Measurements from ENCODE around the gene NTPCR. TPM values are rescaled to one million over a fixed set of nuclear protein-coding genes. Genes with fewer than 3 reads are reported as not detected.

The NTPCR gene
- total and polyA plus RNA-seq, 5 donors from 2014 or later, result 12.4 to 72.0 (median 47.6) TPM

DNA sequence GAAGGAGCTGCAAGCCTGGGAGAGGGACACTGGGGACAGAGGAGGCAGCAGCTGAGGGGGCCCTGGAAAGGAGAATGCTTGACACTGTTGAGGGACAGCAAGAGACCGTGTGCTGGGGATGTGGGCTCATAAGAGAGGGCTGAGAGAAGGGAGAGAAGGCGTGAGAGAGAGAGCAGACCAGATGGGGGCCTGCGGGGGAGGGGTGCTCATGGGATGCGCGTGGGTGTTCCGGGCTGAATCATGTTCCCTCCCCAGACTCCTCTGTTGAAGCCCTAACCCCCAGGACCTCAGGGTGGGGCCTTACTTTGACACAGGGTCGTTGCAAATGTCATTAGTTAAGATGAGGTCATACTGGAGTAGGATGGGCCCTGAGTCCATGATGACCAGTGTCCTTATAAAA, 40.8 kb downstream of the NTPCR start:
- H3K4me3 Mint-ChIP-seq, result no peak overlapping the region
- H3K36me3 Mint-ChIP-seq, result peaks cover 41% of the 10 kb centered on the region
- Histone ChIP-seq H3K27me3 (ENCODE audit: control insufficient read depth, insufficient read depth, low read length) (no peaks in the 10 kb centered on the region), H3K4me3 (ENCODE audit: low read depth, low read length) (no peak overlapping the region), H3K36me3 (ENCODE audit: control insufficient read depth, insufficient read depth, low read length) (peaks cover 24% of the 10 kb centered on the region), H3K9me3 (ENCODE audit: control insufficient read depth in 2 of 2, low read length in 2 of 2) (no peaks in the 10 kb centered on the region), H3K4me1 (ENCODE audit: control insufficient read depth, insufficient read depth, low read length, poor library complexity, severe bottlenecking) (no peaks in the 10 kb centered on the region), H3K27ac (ENCODE audit: insufficient read depth, low read length, poor library complexity, severe bottlenecking) (no peak overlapping the region)
- ATAC-seq (ENCODE audit: low read depth in 2 of 2) (no peak), DNase-seq (no peak)
- peaks cover 0 to 15% (median 4%) of the 10 kb centered on the region in 7 donors for H3K9me3 Mint-ChIP-seq
- H3K4me1 Mint-ChIP-seq, result no peaks in the 10 kb centered on the region
- peak overlapping the region in 2 of 3 donors; percentile 42 to 56 for H3K27ac Mint-ChIP-seq
- H3K27me3 Mint-ChIP-seq, result no peaks in the 10 kb centered on the region

DNA sequence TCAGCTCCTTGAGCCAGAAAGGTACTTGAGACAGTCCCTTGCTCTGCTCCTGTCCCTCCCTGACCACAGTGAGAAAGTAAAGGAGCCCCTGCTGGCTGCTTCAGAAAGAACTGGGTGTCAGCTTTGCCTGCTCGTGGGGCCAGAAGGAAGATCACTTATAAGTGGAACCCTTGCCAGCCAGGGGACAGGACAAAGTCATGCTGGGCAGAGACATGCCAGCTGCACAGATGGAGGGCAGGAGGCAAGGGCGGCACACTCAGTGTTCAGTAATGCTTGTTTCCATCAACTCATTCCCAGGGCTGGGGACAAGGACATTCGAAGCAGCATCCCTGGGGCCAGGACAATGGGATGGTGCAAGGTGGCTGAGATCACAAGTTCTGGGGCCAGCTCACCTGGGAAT, 41.8 kb downstream of the NTPCR start:
- ATAC-seq (ENCODE audit: low read depth in 2 of 2), result no peak
- Mint-ChIP-seq H3K4me1 (no peaks in the 10 kb centered on the region), H3K27me3 (no peaks in the 10 kb centered on the region)

DNA sequence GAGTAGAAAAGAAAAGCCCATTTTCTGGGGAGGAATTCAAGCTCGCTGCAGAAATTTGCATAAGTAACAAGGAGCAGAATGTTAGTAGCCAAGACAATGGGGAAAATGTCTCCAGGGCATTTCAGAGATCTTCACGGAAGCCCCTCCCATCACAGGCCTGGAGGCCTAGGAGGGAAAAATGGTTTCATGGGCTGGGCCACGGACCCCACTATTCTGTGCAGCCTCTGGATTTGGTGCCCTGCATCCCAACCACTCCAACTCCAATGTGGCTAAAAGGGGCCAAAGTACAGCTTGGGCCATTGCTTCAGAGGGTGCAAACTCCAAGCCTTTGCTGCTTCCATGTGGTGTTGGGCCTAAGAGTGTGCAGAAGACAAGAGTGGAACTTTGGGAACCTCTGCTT, 43.1 kb downstream of the NTPCR start:
- Mint-ChIP-seq H3K27ac (peak overlapping the region in 1 of 3 donors; percentile 67), H3K9me3 (peaks cover 0 to 15% (median 5%) of the 10 kb centered on the region in 7 donors), H3K4me3 (no peak overlapping the region), H3K4me1 (peaks cover 0 to 3% (median 0%) of the 10 kb centered on the region in 4 donors), H3K27me3 (no peaks in the 10 kb centered on the region), H3K36me3 (peaks cover 62% of the 10 kb centered on the region)
- H3K36me3 ChIP-seq (ENCODE audit: control insufficient read depth, insufficient read depth, low read length), result peaks cover 42% of the 10 kb centered on the region
- H3K4me3 ChIP-seq (ENCODE audit: low read depth, low read length), result no peak overlapping the region
- no peaks in the 10 kb centered on the region for H3K27me3 ChIP-seq (ENCODE audit: control insufficient read depth, insufficient read depth, low read length)
- H3K4me1 ChIP-seq (ENCODE audit: control insufficient read depth, insufficient read depth, low read length, poor library complexity, severe bottlenecking), result no peaks in the 10 kb centered on the region
- no peaks in the 10 kb centered on the region for H3K9me3 ChIP-seq (ENCODE audit: control insufficient read depth in 2 of 2, low read length in 2 of 2)
- H3K27ac ChIP-seq (ENCODE audit: insufficient read depth, low read length, poor library complexity, severe bottlenecking), result no peak overlapping the region
- DNase-seq, result no peak
- ATAC-seq (ENCODE audit: low read depth in 2 of 2), result no peak

More for the DNA sequence above, 41.8 kb downstream of the NTPCR start:
- Mint-ChIP-seq H3K36me3 (peaks cover 51% of the 10 kb centered on the region), H3K9me3 (peaks cover 0 to 15% (median 4%) of the 10 kb centered on the region in 7 donors), H3K4me3 (no peak overlapping the region), H3K27ac (peak overlapping the region in 1 of 3 donors; percentile 12)
- no peak overlapping the region for H3K27ac ChIP-seq (ENCODE audit: insufficient read depth, low read length, poor library complexity, severe bottlenecking)
- H3K27me3 ChIP-seq (ENCODE audit: control insufficient read depth, insufficient read depth, low read length), result no peaks in the 10 kb centered on the region
- no peak overlapping the region for H3K4me3 ChIP-seq (ENCODE audit: low read depth, low read length)
- peaks cover 29% of the 10 kb centered on the region for H3K36me3 ChIP-seq (ENCODE audit: control insufficient read depth, insufficient read depth, low read length)
- no peaks in the 10 kb centered on the region for H3K9me3 ChIP-seq (ENCODE audit: control insufficient read depth in 2 of 2, low read length in 2 of 2)
- no peak for DNase-seq
- no peaks in the 10 kb centered on the region for H3K4me1 ChIP-seq (ENCODE audit: control insufficient read depth, insufficient read depth, low read length, poor library complexity, severe bottlenecking)

DNA sequence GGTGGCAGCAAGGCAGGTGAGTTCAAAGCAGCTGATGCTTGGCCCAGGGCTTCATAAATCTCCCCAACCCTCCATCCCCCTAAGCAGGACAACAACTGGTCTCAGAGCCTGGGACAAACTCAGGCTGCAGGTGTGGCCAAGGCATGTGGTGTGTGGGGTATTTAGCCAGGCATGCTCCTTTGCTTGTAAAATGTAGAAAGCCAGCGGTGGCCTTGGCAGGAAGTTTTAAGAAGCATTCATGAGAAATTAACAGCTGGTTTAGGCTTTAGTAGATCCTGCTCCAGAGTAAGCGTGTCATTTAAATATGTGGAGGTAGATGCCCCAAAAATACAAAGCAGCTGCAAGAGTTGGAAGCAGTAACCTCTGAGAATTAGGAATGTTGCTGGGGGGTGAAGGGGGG, 44.8 kb downstream of the NTPCR start:
- Histone ChIP-seq H3K27ac (ENCODE audit: insufficient read depth, low read length, poor library complexity, severe bottlenecking) (no peak overlapping the region), H3K4me1 (ENCODE audit: control insufficient read depth, insufficient read depth, low read length, poor library complexity, severe bottlenecking) (no peaks in the 10 kb centered on the region), H3K4me3 (ENCODE audit: low read depth, low read length) (no peak overlapping the region), H3K27me3 (ENCODE audit: control insufficient read depth, insufficient read depth, low read length) (no peaks in the 10 kb centered on the region), H3K36me3 (ENCODE audit: control insufficient read depth, insufficient read depth, low read length) (peaks cover 48% of the 10 kb centered on the region), H3K9me3 (ENCODE audit: control insufficient read depth in 2 of 2, low read length in 2 of 2) (no peaks in the 10 kb centered on the region)
- Mint-ChIP-seq H3K27me3 (no peaks in the 10 kb centered on the region), H3K27ac (no peak overlapping the region), H3K4me1 (peaks cover 0 to 3% (median 0%) of the 10 kb centered on the region in 4 donors), H3K36me3 (peaks cover 72% of the 10 kb centered on the region), H3K9me3 (peaks cover 0 to 15% (median 5%) of the 10 kb centered on the region in 7 donors), H3K4me3 (no peak overlapping the region)
- DNase-seq (no peak), ATAC-seq (ENCODE audit: low read depth in 2 of 2) (no peak)

DNA sequence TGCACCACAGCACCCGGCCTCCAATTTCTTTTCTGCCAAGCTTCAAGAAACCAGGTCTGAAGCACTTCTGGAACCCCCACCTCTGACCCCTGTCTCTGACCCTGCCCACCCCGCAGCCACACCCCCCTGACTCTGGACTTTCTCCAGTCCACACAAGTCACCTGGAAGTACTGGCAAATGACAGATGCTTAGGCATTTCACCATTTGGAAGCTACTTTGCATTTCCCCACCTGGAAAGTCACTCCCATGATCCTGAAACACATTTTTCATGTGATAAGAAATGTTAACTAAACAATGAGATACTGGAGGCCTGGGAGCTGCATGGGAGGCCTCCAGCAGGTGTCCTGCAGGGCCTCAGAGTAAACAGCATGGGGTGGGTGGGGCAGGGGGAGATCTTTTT, 45.7 kb downstream of the NTPCR start:
- Histone ChIP-seq H3K27me3 (ENCODE audit: control insufficient read depth, insufficient read depth, low read length) (no peaks in the 10 kb centered on the region), H3K9me3 (ENCODE audit: control insufficient read depth in 2 of 2, low read length in 2 of 2) (no peaks in the 10 kb centered on the region), H3K27ac (ENCODE audit: insufficient read depth, low read length, poor library complexity, severe bottlenecking) (no peak overlapping the region), H3K4me1 (ENCODE audit: control insufficient read depth, insufficient read depth, low read length, poor library complexity, severe bottlenecking) (no peaks in the 10 kb centered on the region), H3K4me3 (ENCODE audit: low read depth, low read length) (no peak overlapping the region), H3K36me3 (ENCODE audit: control insufficient read depth, insufficient read depth, low read length) (peaks cover 56% of the 10 kb centered on the region)
- Mint-ChIP-seq H3K27ac (no peak overlapping the region), H3K9me3 (peaks cover 0 to 15% (median 5%) of the 10 kb centered on the region in 7 donors), H3K4me3 (no peak overlapping the region), H3K27me3 (no peaks in the 10 kb centered on the region), H3K36me3 (peaks cover 79% of the 10 kb centered on the region), H3K4me1 (peaks cover 0 to 3% (median 0%) of the 10 kb centered on the region in 4 donors)
- no peak for DNase-seq
- ATAC-seq (ENCODE audit: low read depth in 2 of 2), result no peak

DNA sequence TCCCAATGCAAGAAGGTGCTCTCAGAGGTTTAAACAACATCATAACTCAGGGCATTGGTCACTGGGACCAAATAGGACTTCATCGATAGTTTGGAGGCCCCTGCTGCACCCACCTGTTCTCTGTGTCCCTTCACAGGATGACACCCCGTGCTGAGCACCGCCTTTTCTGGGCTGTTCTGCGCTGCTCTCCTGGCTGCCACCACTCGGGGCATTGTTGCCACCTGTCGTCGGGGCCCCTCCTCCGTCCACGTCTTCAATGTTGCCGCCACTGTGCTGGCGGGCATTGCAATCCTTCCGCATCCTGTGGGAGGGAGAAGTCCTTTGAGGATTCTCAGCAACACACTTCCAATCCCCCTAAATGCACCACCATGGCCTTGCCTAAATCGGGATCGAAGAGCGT, 47.7 kb downstream of the NTPCR start:
- no peak overlapping the region for H3K27ac ChIP-seq (ENCODE audit: insufficient read depth, low read length, poor library complexity, severe bottlenecking)
- Mint-ChIP-seq H3K9me3 (peaks cover 0 to 14% (median 5%) of the 10 kb centered on the region in 7 donors), H3K4me1 (peaks cover 0 to 3% (median 0%) of the 10 kb centered on the region in 4 donors), H3K27me3 (no peaks in the 10 kb centered on the region), H3K4me3 (no peak overlapping the region), H3K36me3 (peaks cover 77% of the 10 kb centered on the region), H3K27ac (no peak overlapping the region)
- no peaks in the 10 kb centered on the region for H3K27me3 ChIP-seq (ENCODE audit: control insufficient read depth, insufficient read depth, low read length)
- peaks cover 56% of the 10 kb centered on the region for H3K36me3 ChIP-seq (ENCODE audit: control insufficient read depth, insufficient read depth, low read length)
- H3K4me1 ChIP-seq (ENCODE audit: control insufficient read depth, insufficient read depth, low read length, poor library complexity, severe bottlenecking), result no peaks in the 10 kb centered on the region
- ATAC-seq (ENCODE audit: low read depth in 2 of 2), result no peak
- no peak for DNase-seq
- no peak overlapping the region for H3K4me3 ChIP-seq (ENCODE audit: low read depth, low read length)
- no peaks in the 10 kb centered on the region for H3K9me3 ChIP-seq (ENCODE audit: control insufficient read depth in 2 of 2, low read length in 2 of 2)

DNA sequence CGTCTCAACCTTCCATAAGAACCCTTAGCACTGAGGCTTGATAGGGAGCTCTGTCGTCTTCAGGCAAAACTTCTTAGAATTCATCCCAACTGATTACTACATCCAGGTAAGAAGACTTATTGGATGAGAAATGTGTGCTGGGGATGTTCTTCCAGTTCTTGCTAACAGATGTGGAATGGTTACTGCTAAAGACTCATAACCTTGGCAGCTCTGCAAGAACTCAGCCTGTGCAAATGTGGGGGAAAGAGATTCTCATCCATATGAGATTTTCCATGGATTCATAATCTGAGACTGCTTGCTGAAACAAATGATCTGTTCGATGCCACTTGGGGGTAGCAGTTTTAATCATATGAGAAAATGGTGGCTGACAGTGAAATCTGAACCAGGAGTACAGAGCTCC, 48.2 kb downstream of the NTPCR start:
- Histone ChIP-seq H3K9me3 (ENCODE audit: control insufficient read depth in 2 of 2, low read length in 2 of 2) (no peaks in the 10 kb centered on the region), H3K4me1 (ENCODE audit: control insufficient read depth, insufficient read depth, low read length, poor library complexity, severe bottlenecking) (no peaks in the 10 kb centered on the region), H3K36me3 (ENCODE audit: control insufficient read depth, insufficient read depth, low read length) (peaks cover 52% of the 10 kb centered on the region), H3K4me3 (ENCODE audit: low read depth, low read length) (no peak overlapping the region), H3K27me3 (ENCODE audit: control insufficient read depth, insufficient read depth, low read length) (no peaks in the 10 kb centered on the region), H3K27ac (ENCODE audit: insufficient read depth, low read length, poor library complexity, severe bottlenecking) (no peak overlapping the region)
- DNase-seq (no peak), ATAC-seq (ENCODE audit: low read depth in 2 of 2) (no peak)
- Mint-ChIP-seq H3K27me3 (no peaks in the 10 kb centered on the region), H3K27ac (no peak overlapping the region), H3K9me3 (peaks cover 0 to 13% (median 4%) of the 10 kb centered on the region in 7 donors), H3K4me1 (peaks cover 0 to 3% (median 0%) of the 10 kb centered on the region in 4 donors), H3K36me3 (peaks cover 76% of the 10 kb centered on the region), H3K4me3 (no peak overlapping the region)

DNA sequence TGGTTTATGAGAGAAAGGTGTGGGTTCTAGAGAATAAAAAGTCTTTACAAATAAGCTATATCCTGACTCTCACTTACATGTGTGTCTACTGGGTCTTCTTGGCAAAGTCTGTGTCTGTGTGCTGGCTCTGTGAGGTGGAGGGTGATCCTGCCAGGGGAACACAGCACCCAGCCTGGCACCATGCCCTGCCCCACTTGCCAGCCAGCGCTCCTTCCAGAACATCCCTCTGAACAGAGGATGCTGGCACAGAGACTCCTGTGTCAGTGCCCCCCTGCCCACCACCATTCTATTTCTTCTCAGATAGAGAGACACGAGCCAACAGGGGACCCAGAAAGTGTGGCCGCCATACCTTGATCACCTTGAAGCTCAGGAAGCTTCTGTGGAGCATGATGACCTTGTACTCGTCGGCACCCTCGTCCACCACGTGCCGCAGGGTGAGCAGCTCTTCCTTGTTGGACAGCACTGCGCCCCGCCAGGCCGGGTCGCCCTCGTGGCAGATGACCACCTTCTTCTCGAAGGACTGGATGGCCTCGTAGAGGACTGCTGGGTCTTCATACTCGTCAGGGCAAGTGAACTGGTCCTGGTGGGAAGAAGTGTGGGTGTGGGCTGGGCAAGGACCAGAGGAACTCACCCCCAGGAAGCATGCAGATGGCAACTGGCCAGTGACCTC, 49.7 kb downstream of the NTPCR start:
- Histone ChIP-seq H3K9me3 (ENCODE audit: control insufficient read depth in 2 of 2, low read length in 2 of 2) (no peaks in the 10 kb centered on the region), H3K27ac (ENCODE audit: insufficient read depth, low read length, poor library complexity, severe bottlenecking) (no peak overlapping the region), H3K4me1 (ENCODE audit: control insufficient read depth, insufficient read depth, low read length, poor library complexity, severe bottlenecking) (no peaks in the 10 kb centered on the region), H3K4me3 (ENCODE audit: low read depth, low read length) (no peak overlapping the region), H3K36me3 (ENCODE audit: control insufficient read depth, insufficient read depth, low read length) (peaks cover 40% of the 10 kb centered on the region), H3K27me3 (ENCODE audit: control insufficient read depth, insufficient read depth, low read length) (no peaks in the 10 kb centered on the region)
- Mint-ChIP-seq H3K9me3 (peaks cover 0 to 4% (median 2%) of the 10 kb centered on the region in 7 donors), H3K36me3 (peaks cover 66% of the 10 kb centered on the region), H3K4me3 (no peak overlapping the region), H3K27ac (no peak overlapping the region), H3K4me1 (peaks cover 0 to 3% (median 0%) of the 10 kb centered on the region in 4 donors), H3K27me3 (no peaks in the 10 kb centered on the region)
- no peak for ATAC-seq (ENCODE audit: low read depth in 2 of 2)
- no peak for DNase-seq
